Thyroid gland (tissue), 4 donors: ENCODE results near the gene RAVER2. TPM values are rescaled to one million over a fixed set of nuclear protein-coding genes. Genes with fewer than 3 reads are reported as not detected.

Experiments used
- DNase-seq, 2 donors: peaks; one replicate each; pipeline ENCODE4 v3.0.0-alpha.2; 2019
- H3K27ac ChIP-seq, 3 donors: fragments of 200-600 bp; sonication (generic); 1 replicate in 2 of 3; 2 replicates in 1 of 3; pipeline ENCODE4 v1.5.1; 2016 to 2019; ENCODE audit warnings: mild to moderate bottlenecking in 1 of 3, moderate library complexity in 1 of 3
- H3K27me3 ChIP-seq: fragments of 200-600 bp; sonication (generic); one replicate; pipeline ENCODE4 v1.5.1; 2019
- H3K36me3 ChIP-seq, 2 donors: fragments of 200-600 bp; sonication (generic); one replicate each; pipeline ENCODE4 v1.5.1; 2016 to 2019
- H3K4me1 ChIP-seq, 2 donors: fragments of 200-600 bp; sonication (generic); one replicate each; pipeline ENCODE4 v1.5.1; 2017 to 2019
- H3K4me3 ChIP-seq, 3 donors: fragments of 200-600 bp; sonication (generic); replicated peaks in 1 of 3; 1 replicate in 2 of 3; 2 replicates in 1 of 3; pipeline ENCODE4 v1.5.1; 2016; ENCODE audit warnings: mild to moderate bottlenecking in 1 of 3
- H3K9me3 ChIP-seq: fragments of 200-600 bp; sonication (generic); one replicate; pipeline ENCODE4 v1.5.1; 2017
- CTCF ChIP-seq, 6 experiments: fragments of 200-600 bp in 3 of 6; fragments of 450-650 bp in 3 of 6; sonication (generic) in 3 of 6; IDR thresholded peaks; one replicate each; pipeline ENCODE4 v1.5.1; 2016 to 2019; ENCODE audit warnings: antibody characterized with exemption in 6 of 6, mild to moderate bottlenecking in 2 of 6, inconsistent platforms in 1 of 6, moderate library complexity in 1 of 6
- POLR2A ChIP-seq, 2 donors: fragments of 450-650 bp; IDR thresholded peaks; one replicate each; pipeline ENCODE4 v1.6.1; 2017; ENCODE audit warnings: antibody characterized with exemption in 2 of 2, mild to moderate bottlenecking in 2 of 2, moderate library complexity in 1 of 2
- WGBS, 2 donors: methylation state at CpG; one replicate each; pipeline ENCODE4 v1.1.5; 2017; 5-methylcytosine and 5-hydroxymethylcytosine counted together
- intact Hi-C: fragments of 100-400 bp; cut with DNase I; formaldehyde crosslinking; loops from one replicate; pipeline ENCODE4 v1.15.1; 2023
- total RNA-seq, 4 donors: library from RNA; depleted of rRNA; stranded (reverse); fragments of >200 nt; gene quantifications; one replicate each; pipeline ENCODE4 v1.2.3, GENCODE V29; 2016

RAVER2 gene
- total RNA-seq, 4 donors from 2014 or later = 12.6 to 13.6 (median 13.2) TPM

GRCh38 chr1:64849942-64850341 is 105.1 kb downstream of the RAVER2 start:
- no peaks in the 10 kb centered on the region for H3K4me1 ChIP-seq
- no peak for DNase-seq
- H3K4me3 ChIP-seq = no peak overlapping the region
- H3K9me3 ChIP-seq = no peaks in the 10 kb centered on the region
- no peaks in the 10 kb centered on the region for H3K27me3 ChIP-seq
- H3K36me3 ChIP-seq = peaks cover 26 to 36% of the 10 kb centered on the region in 2 donors
- TF ChIP-seq CTCF (IDR thresholded peaks at IDR 0.05) = no peak
- TF ChIP-seq POLR2A (IDR thresholded peaks at IDR 0.05) = no peak
- no peak overlapping the region for H3K27ac ChIP-seq
- intact Hi-C loops = no loop called here
- WGBS, 2 donors = 89 to 96% methylated on average over 3 to 11 of the region's 11 CpGs

DNA sequence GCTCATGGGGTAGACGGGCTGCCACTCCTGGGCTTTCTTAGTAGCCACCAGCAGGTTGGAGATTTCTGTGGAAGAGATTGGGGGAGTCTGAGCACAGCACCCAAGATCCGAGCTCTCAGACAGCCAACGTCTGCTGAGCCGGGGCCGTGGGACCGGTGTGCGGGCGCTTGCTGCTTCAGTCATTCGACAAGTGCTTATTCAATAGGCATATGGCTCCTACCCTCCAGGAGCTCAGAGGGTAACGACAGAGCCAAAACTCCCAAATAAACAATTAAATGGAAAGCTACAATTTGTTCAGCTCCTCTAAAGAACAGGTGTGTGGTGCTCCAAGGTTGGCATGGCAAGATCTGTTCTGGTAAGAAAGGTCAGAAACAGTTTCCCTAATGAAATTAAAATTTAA is 106.0 kb downstream of the RAVER2 start:
- intact Hi-C loops = no loop called here
- Histone ChIP-seq H3K27ac (no peak overlapping the region), H3K9me3 (no peaks in the 10 kb centered on the region), H3K4me1 (no peaks in the 10 kb centered on the region), H3K4me3 (no peak overlapping the region), H3K36me3 (peaks cover 32 to 41% of the 10 kb centered on the region in 2 donors), H3K27me3 (no peaks in the 10 kb centered on the region)
- DNase-seq = peak in 1 of 2 donors; percentile 19
- TF ChIP-seq CTCF (IDR thresholded peaks at IDR 0.05) = no peak
- no peak for TF ChIP-seq POLR2A (IDR thresholded peaks at IDR 0.05)
- WGBS, 2 donors = 91 to 95% methylated on average over 8 to 10 of the region's 10 CpGs

DNA sequence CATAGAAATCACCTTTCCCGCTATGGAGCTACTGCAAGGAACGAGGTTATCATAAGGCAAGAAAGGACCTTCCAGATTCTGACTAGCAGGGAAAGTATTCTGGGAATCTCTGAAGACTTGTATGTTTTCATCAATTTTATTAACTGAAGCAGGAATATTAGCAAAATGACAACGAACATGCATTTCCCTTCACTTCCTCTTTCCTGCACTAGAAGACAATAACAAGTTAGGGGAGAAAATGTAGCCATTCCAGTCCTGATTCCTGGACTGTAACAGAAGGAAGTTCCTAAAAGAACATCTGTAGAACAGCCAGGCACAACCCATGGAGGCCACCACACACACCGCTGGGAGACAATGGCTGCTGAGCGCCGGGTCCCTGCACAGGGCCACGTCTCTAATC is 106.8 kb downstream of the RAVER2 start:
- TF ChIP-seq CTCF (IDR thresholded peaks at IDR 0.05) (no peak), POLR2A (IDR thresholded peaks at IDR 0.05) (no peak)
- no peaks in the 10 kb centered on the region for H3K9me3 ChIP-seq
- WGBS, 2 donors = 87 to 88% methylated on average over 7 of the region's 7 CpGs
- no peaks in the 10 kb centered on the region for H3K4me1 ChIP-seq
- no peak for DNase-seq
- peaks cover 39 to 43% of the 10 kb centered on the region in 2 donors for H3K36me3 ChIP-seq
- intact Hi-C loops = no loop called here
- H3K27ac ChIP-seq = no peak overlapping the region
- H3K4me3 ChIP-seq = no peak overlapping the region
- H3K27me3 ChIP-seq = no peaks in the 10 kb centered on the region

DNA sequence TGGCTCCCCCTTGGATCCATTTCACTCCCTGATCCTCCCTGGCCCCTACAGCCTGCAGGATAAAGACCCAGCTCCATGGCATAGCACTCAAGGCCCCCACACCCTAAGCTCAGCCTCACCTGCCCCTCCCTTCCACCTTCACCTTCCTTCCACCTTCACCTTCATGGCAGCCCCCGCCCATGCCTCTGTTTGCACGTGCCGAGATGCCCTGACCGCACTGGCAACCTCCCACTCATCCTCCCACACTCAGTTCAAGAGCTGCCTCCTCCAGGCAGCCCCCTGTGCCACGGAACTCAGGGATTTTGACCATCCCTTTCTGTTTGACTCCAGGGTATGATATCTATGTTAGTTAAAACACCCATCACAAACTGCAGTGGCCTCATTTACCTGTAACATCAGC is 109.8 kb downstream of the RAVER2 start:
- Histone ChIP-seq H3K9me3 (no peaks in the 10 kb centered on the region), H3K36me3 (peaks cover 43 to 60% of the 10 kb centered on the region in 2 donors), H3K4me1 (no peaks in the 10 kb centered on the region), H3K27ac (no peak overlapping the region), H3K4me3 (no peak overlapping the region), H3K27me3 (no peaks in the 10 kb centered on the region)
- no peak for TF ChIP-seq POLR2A (IDR thresholded peaks at IDR 0.05)
- intact Hi-C loops = no loop called here
- no peak for DNase-seq
- 92 to 94% methylated on average over 5 of the region's 5 CpGs for WGBS, 2 donors

- intact Hi-C loops = no loop called here
- Histone ChIP-seq H3K4me1 (no peaks in the 10 kb centered on the region), H3K9me3 (no peaks in the 10 kb centered on the region), H3K4me3 (no peak overlapping the region), H3K27ac (no peak overlapping the region), H3K27me3 (no peaks in the 10 kb centered on the region), H3K36me3 (peaks cover 47 to 59% of the 10 kb centered on the region in 2 donors)
- DNase-seq = no peak
- WGBS, 2 donors = 96 to 98% methylated on average over 8 of the region's 8 CpGs
- no peak for TF ChIP-seq CTCF (IDR thresholded peaks at IDR 0.05)
- TF ChIP-seq POLR2A (IDR thresholded peaks at IDR 0.05) = no peak
Measured at GRCh38 chr1:64855557-64855956, 110.7 kb downstream of the RAVER2 start.

GRCh38 chr1:64856553-64856952 is 111.7 kb downstream of the RAVER2 start:
- H3K36me3 ChIP-seq = peaks cover 47 to 56% of the 10 kb centered on the region in 2 donors
- intact Hi-C loops = no loop called here
- no peak for DNase-seq
- no peak overlapping the region for H3K4me3 ChIP-seq
- H3K9me3 ChIP-seq = no peaks in the 10 kb centered on the region
- no peak overlapping the region for H3K27ac ChIP-seq
- 77 to 88% methylated on average over 10 of the region's 10 CpGs for WGBS, 2 donors
- no peaks in the 10 kb centered on the region for H3K4me1 ChIP-seq
- no peaks in the 10 kb centered on the region for H3K27me3 ChIP-seq
- TF ChIP-seq POLR2A (IDR thresholded peaks at IDR 0.05) (no peak), CTCF (IDR thresholded peaks at IDR 0.05) (no peak)
